GM23248 (cell line): ENCODE measurements around the gene KCNH6.

Experiments
- EZH2 ChIP-seq: fragments of 200-600 bp; sonication (generic); IDR thresholded peaks from 2 replicates; pipeline ENCODE4 v1.6.1; 2018; ENCODE audit warnings: antibody characterized with exemption, mild to moderate bottlenecking; ENCODE audit not compliant: insufficient read depth, poor library complexity, severe bottlenecking
- EZH2phosphoT487 ChIP-seq: fragments of 200-600 bp; sonication (generic); IDR thresholded peaks from 2 replicates; pipeline ENCODE4 v1.6.1; 2018; ENCODE audit warnings: antibody characterized with exemption, moderate library complexity, mild to moderate bottlenecking, low read depth; ENCODE audit not compliant: insufficient read depth

GRCh38 chr17:63475491-63476412 lies 47.4 kb upstream of the KCNH6 start:
- TF ChIP-seq EZH2 (no peak), EZH2phosphoT487 (no peak)
